SK-N-MC (cell line): ENCODE measurements around the gene ITPR3.

Experiments used
- EZH2 ChIP-seq: fragments of 200-600 bp; sonication (generic); IDR thresholded peaks from one replicate; pipeline ENCODE4 v1.6.1; 2017; ENCODE audit warnings: antibody characterized with exemption
- POLR2AphosphoS5 ChIP-seq: IDR thresholded peaks from 2 replicates; pipeline ENCODE4 v1.6.1; 2012; ENCODE audit warnings: mild to moderate bottlenecking, low read depth, low read length, borderline replicate concordance

DNA sequence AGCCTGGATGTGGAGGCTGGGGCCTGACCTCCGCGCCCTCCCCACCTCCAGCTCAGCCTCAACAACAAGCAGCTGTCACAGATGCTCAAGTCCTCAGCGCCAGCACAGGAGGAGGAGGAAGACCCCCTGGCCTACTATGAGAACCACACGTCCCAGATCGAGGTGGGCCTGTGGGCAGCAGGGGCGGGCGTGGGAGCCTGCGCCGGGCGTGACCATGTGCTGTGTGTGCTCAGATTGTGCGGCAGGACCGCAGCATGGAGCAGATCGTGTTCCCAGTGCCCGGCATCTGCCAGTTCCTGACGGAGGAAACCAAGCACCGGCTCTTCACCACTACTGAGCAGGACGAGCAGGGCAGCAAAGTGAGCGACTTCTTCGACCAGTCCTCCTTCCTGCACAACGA, 66.9 kb downstream of the ITPR3 start:
- no peak for TF ChIP-seq EZH2
- TF ChIP-seq POLR2AphosphoS5 = no peak
